ENCODE data around the gene IKZF3. TPM values are rescaled to one million over a fixed set of nuclear protein-coding genes. Genes with fewer than 3 reads are reported as not detected.

IKZF3 gene
- polyA plus RNA-seq, 3 donors: 0.29 to 0.62 (median 0.34) TPM

DNA sequence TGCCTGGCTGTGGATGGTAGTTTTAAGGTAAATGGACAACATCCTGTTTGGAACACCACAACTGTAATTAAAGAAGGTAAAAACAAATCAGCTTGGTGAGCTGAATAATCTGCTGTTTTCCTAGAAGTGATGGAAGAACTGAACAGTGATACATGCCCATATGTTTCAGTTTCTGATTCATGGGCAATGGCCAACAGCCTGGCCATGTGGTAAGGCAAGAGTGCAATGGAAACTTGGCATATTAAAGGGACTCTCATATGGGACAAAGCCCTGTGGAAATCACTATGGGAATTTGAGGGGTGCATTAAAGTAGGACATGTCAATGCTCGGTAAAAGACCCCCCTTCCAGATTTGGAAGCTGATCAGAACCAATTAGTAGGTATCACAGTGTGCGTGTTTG, 37.8 kb downstream of the IKZF3 start:
- WGBS, 3 donors: 84 to 91% (median 87%) methylated on average over 2 of the region's 2 CpGs

DNA sequence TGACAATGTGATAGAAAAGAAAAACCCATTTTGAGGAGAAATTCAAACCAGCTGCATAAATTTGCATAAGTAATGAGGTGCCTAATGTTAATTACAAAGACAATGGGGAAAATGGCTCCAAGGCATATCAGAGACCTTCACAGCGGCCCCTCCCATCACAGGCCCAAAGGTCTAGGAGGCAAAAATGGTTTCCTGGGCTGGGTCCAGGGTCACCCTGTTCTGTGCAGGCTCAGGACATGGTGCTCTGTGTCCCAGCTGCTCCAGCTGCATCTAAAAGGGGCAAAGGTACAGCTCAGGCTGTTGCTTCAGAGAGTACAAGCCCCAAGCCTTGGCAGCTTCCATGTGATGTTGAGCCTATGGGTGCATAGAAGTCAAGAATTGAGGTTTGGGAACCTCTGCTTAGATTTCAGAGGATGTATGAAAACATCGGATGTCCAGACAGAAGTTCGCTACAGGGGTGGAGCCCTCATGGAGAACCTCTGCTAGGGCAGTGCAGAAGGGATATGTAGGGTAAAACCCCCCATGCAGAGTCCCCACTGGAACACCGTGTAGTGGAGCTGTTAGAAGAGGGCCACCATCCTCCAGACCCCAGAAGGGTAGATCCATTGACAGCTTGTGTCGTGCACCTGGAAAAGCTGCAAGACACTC, 40.6 kb downstream of the IKZF3 start:
- 88 to 95% (median 94%) methylated on average over 5 of the region's 5 CpGs for WGBS, 3 donors
- H3K27ac ChIP-seq (ENCODE audit: low read depth, low read length): no peak overlapping the region

More for the DNA sequence above, 37.8 kb downstream of the IKZF3 start:
- H3K27ac ChIP-seq (ENCODE audit: low read depth, low read length): no peak overlapping the region

DNA sequence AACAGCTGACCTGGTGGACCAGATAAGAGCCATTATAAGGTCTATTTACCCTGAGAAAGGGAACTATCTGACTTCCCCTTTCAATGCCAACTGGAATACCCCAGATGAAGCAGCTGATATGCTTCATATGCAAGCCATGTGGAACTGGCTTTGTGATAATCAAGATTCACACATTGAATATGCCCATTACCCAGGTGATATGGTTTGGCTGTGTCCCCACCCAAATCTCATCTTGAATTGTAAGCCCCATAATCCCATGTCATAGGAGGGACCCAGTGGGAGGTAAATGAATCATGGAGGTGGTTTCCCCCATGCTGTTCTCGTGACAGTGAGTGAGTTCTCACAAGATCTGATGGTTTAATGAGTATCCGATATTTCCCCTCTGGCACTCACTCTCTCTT, 42.1 kb downstream of the IKZF3 start:
- 76 to 95% (median 85%) methylated on average over 2 of the region's 2 CpGs for WGBS, 3 donors
- H3K27ac ChIP-seq (ENCODE audit: low read depth, low read length): no peak overlapping the region

DNA sequence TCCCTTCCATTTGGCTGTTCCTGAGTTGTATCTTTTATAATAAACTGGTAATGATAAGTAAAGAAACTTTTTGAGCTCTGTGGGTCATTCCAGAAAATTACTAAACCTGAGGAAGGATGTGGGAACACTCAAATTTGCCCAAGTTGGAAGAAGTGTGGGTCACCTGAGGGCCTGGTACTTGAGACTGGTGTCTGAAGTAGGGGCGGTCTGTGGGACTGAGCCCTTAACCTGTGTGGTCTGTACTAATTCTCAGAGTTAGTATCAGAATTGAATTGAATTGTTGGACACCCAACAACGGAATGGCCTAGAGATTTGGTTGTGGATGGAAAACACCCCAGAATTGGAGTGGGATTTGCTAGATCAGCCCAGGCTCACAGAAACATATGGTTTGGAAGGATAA, 43.1 kb downstream of the IKZF3 start:
- no peak overlapping the region for H3K27ac ChIP-seq (ENCODE audit: low read depth, low read length)
- 90 to 95% (median 94%) methylated on average over 2 of the region's 2 CpGs for WGBS, 3 donors

DNA sequence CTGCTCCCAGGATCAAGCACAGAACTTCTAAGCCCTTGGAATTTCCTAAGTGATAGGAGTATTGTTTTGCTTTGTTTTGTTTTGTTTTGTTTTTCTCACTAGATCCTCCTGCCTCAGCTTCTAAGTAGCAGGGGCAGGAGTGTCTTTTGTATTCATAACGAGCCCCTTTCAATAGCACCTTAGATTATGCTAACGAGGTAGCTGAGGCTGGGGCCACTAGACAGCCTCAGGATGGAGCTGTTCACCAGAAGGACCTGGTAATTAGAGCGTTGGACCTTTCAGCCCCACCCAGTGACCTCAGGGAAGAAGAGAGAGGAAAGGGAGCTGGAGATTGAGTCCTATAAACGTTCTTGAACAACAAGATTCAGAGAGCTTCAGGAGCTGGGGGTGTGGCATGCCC, 43.6 kb downstream of the IKZF3 start:
- no peak overlapping the region for H3K27ac ChIP-seq (ENCODE audit: low read depth, low read length)
- WGBS, 3 donors: 25 to 54% (median 36%) methylated on average over 4 of the region's 4 CpGs

DNA sequence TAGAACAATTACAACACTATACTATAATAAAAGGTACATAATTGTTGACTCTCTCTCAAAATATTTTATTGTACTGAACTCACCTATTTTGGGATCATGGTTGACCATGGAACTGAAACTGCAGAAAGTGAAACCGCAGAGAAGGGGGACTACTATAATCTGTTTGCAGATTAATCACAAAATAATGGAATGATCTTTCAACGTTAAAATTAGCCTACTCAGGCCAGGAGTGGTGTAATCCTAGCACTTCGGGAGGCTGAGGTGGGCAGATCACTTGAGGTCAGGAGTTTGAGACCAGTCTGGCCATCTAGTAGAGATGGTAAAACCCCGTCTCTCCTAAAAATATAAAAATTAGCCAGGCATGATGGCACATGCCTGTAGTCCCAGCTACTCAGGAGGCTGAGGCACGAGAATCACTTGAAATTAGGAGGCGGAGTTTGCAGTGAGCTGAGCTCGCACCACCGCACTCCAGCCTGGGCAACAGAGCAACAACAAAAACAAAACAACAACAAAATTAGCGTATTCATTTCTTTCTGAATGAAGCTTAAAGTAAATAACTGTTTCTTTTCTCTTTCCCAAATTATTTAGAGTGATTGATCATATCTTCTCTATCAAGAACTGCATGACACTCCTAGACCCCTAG, 45.6 kb downstream of the IKZF3 start:
- WGBS, 3 donors: 74 to 77% (median 76%) methylated on average over 9 of the region's 9 CpGs
- no peak overlapping the region for H3K27ac ChIP-seq (ENCODE audit: low read depth, low read length)

DNA sequence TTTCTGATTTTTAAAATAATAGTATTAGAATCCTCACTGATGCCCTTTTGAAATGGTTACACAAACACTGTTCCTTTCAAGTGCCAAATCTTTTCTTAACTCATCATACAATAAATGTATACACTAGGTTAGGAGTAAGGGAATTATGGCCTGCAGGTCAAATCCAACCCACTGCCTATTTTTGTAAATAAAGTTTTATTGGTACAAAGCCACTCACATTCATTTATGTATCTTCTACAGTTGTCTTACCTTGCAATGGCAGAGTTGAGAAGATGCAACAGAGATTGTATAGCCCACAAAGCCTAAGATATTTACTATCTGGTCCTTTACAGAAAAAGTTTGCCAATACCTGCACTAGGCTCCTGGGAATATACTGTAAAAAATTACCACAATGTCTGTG, 47.8 kb downstream of the IKZF3 start:
- no peak overlapping the region for H3K27ac ChIP-seq (ENCODE audit: low read depth, low read length)

DNA sequence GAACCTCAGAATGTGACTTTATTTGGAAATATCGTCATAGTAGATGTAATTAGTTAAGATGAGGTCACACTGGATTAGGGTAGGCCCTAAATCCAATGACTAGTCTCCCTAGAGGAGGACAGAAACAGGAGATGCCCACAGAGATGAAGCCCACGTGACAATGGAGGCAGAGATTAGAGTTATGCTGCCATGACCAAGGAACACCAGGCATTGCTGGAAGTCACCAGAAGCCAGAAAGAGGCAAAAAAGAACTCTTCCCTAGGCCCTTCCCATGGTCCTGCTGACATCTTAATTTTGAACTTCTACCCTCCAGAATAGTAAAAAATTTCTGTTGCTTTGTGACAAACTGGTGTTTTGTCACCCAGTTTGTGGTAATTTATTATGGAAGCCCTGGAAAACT, 49.6 kb downstream of the IKZF3 start:
- H3K27ac ChIP-seq (ENCODE audit: low read depth, low read length): no peak overlapping the region
- WGBS, 3 donors: 77 to 87% (median 86%) methylated on average over 2 of the region's 2 CpGs

DNA sequence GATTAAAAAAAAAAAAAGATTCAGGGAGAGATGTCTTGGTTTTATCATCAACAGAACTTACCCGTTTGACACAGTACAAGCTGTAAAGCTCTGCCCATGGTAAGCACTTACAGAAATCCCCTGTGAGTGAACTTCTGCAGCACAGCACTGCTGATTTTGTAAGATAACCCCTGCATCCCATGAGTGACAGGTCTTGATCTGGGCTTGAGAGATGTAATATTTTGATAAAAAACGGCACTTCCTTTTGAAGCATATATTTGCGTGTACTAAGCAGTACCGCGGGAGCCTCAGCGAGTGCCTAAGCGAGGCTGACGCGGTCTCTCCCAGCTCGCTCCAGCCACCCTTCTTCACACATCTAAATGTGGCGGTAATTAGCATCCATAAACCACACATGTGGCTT, 50.5 kb downstream of the IKZF3 start:
- no peak overlapping the region for H3K27ac ChIP-seq (ENCODE audit: low read depth, low read length)
- 70 to 85% (median 72%) methylated on average over 11 of the region's 11 CpGs for WGBS, 3 donors

DNA sequence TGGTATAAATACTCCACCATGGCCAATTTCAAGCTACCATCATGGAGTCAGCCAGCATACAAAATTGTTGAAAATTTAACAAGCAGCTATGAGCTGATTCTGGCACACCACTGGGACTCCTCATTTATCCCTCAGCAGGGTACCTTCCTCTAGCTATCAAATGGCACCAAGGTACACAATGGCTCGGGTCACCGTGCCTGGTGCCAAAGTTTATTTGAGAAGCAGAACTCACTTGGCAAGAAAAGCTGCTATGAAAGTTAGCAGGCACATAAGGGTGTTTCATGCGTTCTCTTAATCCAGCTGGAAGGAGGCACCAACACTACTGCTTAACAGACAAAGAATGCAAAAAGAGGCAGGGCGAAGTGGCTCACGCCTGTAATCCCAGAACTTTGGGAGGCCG, 51.6 kb downstream of the IKZF3 start:
- WGBS, 3 donors: 54 to 89% (median 78%) methylated on average over 6 of the region's 6 CpGs
- no peak overlapping the region for H3K27ac ChIP-seq (ENCODE audit: low read depth, low read length)

DNA sequence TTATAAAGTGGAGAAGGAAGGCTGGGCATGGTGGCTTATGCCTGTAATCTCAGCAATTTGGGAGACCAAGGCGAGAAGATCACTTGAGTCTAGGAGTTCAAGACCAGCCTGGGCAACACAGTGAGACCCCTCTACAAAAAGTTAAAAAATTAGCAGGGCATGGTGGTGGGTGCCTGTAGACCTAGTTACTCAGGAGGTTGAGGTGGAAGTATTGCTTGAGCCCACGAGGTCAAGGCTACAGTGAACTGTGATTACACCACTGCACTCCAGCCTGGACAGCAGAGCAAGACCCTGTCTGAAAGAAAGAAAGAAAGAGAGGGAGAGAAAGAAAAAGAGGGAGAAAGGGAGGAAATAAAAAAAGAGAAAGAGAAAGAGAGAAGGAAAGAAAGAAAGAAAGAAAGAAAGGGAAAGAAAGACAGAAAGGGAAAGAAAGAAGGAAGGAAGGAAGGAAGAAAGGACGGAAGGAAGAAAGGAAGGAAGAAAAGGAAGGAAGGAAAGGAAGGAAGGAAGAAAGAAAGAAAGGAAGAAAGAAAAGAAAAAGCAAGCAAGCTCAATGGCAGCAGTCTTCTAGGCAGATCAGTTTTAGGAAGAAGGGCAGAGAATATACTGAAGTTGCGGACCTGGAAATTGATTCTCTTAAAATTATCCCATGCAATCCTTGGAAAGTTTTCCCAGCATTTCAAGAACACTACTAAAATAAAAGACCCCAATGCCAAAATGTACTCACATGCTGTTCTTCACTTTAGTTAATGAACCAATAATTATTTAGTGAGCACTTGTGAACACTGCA, 53.0 kb downstream of the IKZF3 start:
- 79 to 87% (median 82%) methylated on average over 4 of the region's 4 CpGs for WGBS, 3 donors
- H3K27ac ChIP-seq (ENCODE audit: low read depth, low read length): no peak overlapping the region

DNA sequence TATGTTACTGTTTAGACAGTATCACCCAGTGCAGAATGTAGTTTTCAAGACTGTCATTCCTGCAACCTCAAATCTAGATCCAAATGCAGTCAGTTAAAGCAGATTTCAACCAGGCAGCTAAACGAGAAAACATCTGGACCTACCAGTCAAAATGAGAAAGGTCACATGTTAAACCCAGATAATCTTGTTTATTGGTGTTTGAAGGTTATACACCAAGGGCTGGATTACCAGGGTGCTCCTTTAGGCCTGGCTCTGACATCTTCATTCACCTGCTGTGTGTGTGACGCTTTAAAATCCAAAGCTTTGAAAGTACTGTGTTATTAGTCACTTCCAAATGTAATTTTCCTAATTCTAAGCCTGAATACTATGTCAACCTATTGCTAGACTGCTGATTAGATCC, 54.9 kb downstream of the IKZF3 start:
- no peak overlapping the region for H3K27ac ChIP-seq (ENCODE audit: low read depth, low read length)
- WGBS, 3 donors: 53 to 71% (median 65%) methylated on average over 2 of the region's 2 CpGs

DNA sequence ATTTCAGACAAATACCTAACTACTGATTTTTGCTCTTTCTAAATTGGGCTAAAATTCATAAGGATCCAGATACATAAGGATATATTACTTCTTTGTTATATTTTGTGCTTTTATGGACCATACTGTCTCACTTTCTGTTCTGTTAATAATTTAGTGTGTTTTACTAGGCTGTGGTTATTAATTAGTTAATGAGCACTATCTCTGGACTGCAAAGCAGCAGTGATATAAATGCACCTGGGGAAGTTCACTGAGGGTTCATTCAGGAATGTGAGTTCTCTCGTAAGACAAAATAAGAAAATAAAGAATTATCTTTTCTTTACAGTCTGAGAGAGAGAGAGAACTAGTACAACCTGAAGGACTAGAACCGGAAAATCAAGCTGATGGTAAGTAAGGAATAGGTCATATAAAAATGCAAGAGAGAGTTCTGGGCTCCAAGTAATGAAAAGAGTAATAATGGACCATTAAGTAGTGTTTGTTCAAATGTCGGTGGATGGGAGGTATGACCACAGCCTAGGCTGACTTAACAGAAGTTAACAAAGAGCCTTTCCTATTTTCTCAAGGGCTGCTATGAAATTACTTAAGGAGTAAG, 55.6 kb downstream of the IKZF3 start:
- WGBS, 3 donors: 23 to 69% (median 63%) methylated on average over 3 of the region's 3 CpGs

DNA sequence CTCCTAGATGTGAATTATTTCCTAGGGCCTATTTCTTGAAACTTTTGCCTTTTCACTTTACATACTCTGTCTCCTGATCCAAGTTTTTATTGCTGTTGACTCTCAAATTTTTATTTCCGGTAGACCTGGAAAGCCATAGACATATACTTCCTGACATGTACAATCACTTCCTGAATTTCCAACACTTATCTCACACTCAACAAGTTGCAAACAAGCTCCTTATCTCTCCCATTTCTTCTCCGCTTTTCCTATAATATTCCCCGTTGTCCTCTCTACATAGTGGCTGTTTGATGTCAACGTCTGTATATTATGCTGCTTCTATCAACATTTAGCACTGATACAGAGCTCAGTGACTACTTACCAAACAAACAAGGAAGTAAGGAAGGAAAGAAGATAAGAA, 59.3 kb downstream of the IKZF3 start:
- no peak overlapping the region for H3K27ac ChIP-seq (ENCODE audit: low read depth, low read length)
- 54 to 58% (median 56%) methylated on average over 4 of the region's 4 CpGs for WGBS, 3 donors

More for the DNA sequence above, 55.6 kb downstream of the IKZF3 start:
- no peak overlapping the region for H3K27ac ChIP-seq (ENCODE audit: low read depth, low read length)

DNA sequence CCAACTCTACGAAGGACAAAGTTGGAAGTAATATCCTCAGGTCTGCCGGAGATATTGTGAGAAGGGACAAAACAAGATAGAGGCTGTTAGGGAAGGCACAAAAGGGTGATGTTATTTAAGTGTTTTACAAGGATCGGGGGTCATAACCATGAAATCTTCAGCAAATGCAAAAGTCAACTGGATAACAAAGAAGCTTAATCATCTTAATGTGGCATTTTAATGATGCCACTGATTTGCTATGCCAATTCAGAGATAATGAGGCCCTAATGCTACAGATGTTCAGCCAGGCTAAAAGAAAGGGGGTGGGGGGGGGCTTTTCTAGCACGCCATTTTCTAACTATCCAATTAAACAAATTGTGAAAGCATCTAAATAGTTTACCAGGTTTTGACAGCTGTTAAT, 63.1 kb downstream of the IKZF3 start:
- no peak overlapping the region for H3K27ac ChIP-seq (ENCODE audit: low read depth, low read length)
- 69 to 85% (median 71%) methylated on average over 4 of the region's 4 CpGs for WGBS, 3 donors

DNA sequence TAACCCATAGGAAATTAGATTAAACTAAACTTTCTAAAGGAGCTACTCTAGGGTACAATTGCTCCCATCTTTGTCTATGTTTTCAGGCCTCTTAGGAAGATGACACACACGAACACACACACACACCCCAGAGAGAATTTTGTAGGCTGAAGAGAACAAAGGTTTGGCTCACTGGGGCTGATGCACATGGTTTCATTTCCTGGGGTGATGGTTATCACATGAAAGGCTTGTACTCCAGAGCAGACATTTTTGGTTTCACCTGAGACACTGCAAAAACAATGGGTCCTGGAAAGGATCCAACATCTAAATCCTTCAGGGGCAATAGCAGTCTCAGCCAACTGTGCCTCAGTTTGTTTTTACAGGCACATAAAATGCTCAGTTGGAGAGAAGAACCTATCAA, 63.6 kb downstream of the IKZF3 start:
- 40 to 56% (median 50%) methylated on average over 1 of the region's 1 CpG for WGBS, 3 donors

DNA sequence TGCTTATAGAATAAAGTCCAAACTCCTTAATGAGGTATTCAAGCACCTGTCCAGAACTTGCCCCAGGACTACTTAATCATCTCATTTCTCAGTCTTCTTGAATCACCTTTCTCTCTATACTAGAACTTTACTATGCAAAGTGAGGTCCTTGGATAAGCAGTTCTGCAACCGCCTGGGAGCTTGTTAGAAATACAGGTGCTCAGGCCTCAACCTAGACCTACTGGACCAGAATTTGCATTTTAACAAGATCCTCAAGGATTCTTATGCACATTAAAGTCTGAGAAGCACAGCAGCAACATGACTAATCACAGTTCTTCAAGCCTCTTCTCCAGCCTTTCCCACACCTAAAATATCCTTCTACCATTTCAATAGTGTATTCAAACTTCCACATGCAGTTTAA, 64.7 kb downstream of the IKZF3 start:
- 79% methylated on average over 1 of the region's 1 CpG for WGBS, 3 donors
- no peak overlapping the region for H3K27ac ChIP-seq (ENCODE audit: low read depth, low read length)

More for the DNA sequence above, 63.6 kb downstream of the IKZF3 start:
- H3K27ac ChIP-seq (ENCODE audit: low read depth, low read length): no peak overlapping the region

DNA sequence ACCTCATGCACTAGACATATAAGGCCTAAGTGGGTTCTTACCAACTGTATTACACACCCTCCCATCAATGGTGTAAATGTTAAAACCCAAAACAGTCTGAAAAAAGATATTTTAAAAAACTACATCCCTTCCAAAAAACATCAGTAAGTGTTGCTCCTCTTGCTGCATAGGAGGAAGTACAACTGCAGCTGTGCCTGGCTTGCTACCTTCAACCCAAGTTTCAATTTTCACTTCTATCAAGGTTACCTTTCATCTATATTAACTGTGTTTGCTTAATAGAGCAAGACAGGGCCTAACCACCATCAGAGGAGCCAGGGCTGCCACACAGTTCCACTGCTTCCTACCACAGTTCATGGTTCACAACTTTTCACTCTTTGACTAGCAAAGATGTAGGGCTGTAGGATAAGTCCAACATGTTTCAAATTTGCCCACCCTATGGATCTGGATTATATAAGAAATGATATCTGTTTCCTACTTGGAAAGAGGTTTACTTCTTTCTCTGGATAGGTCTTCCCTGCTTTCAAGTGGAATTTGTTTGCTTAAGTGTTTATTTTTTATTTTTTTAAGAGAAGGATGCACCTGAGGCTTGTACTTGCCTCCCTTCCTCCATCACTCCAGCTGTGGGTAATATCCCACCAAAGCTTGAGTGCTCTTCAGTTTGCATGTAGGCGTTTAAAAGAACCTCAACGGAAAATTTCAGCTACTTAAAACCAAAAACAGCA, 69.7 kb downstream of the IKZF3 start:
- H3K27ac ChIP-seq (ENCODE audit: low read depth, low read length): no peak overlapping the region
- WGBS, 3 donors: 85 to 87% (median 86%) methylated on average over 2 of the region's 2 CpGs

All from adipose tissue (tissue), 3 donors.